ENCODE results near the gene CDON.

DNA sequence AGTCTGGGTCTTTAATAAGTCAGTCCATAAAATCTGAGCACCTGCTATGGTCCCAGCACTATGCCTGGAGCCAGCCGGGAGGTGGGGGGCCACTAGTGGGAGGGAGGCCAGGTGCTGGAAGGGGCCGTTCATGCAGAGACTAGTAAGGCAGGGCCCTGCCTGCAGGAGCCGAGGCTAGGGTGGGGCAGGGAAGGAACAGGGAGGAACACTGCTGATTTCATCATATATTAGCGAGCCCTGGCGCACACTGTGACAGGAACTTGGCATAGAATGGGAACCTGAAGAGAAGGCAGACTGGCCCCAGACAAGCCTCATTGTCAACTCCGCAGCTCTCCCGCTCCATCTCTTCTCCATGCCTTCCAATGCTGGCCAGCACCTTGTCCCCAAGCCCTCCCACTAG lies 109.7 kb downstream of the CDON start:
- TF ChIP-seq, protein P1, sequence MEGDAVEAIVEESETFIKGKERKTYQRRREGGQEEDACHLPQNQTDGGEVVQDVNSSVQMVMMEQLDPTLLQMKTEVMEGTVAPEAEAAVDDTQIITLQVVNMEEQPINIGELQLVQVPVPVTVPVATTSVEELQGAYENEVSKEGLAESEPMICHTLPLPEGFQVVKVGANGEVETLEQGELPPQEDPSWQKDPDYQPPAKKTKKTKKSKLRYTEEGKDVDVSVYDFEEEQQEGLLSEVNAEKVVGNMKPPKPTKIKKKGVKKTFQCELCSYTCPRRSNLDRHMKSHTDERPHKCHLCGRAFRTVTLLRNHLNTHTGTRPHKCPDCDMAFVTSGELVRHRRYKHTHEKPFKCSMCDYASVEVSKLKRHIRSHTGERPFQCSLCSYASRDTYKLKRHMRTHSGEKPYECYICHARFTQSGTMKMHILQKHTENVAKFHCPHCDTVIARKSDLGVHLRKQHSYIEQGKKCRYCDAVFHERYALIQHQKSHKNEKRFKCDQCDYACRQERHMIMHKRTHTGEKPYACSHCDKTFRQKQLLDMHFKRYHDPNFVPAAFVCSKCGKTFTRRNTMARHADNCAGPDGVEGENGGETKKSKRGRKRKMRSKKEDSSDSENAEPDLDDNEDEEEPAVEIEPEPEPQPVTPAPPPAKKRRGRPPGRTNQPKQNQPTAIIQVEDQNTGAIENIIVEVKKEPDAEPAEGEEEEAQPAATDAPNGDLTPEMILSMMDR (IDR thresholded peaks at IDR 0.05) = no peak
- no peak for TF ChIP-seq SIN3A (IDR thresholded peaks at IDR 0.05; ENCODE audit: borderline replicate concordance, insufficient read depth, low read depth, low read length)
- TF ChIP-seq TCF7L2 (IDR thresholded peaks at IDR 0.05; ENCODE audit: low read depth, low read length) = no peak
- TF ChIP-seq POLR2AphosphoS5 (IDR thresholded peaks at IDR 0.05; ENCODE audit: low read depth, low read length) = no peak

All from Panc1 (cell line).